ENCODE results near the gene ASS1. TPM values are rescaled to one million over a fixed set of nuclear protein-coding genes. Genes with fewer than 3 reads are reported as not detected.
A peak's percentile ranks its signal among the peaks of the same experiment; 100 is the strongest.

The ASS1 gene
- total and polyA plus RNA-seq, 4 experiments from 2014 or later: not detected

GRCh38 chr9:130487500-130487899, 42.7 kb downstream of the ASS1 start:
- Histone ChIP-seq H3K27ac (ENCODE audit: low read depth, low read length) (no peak overlapping the region), H3K27me3 (ENCODE audit: insufficient read depth, low read length) (no peaks in the 10 kb centered on the region), H3K9me3 (ENCODE audit: control insufficient read depth in 1 of 2, low read length in 2 of 2) (no peaks in the 10 kb centered on the region), H3K36me3 (ENCODE audit: insufficient read depth, low read length) (no peaks in the 10 kb centered on the region), H3K4me3 (ENCODE audit: low read length in 2 of 2) (no peak overlapping the region), H3K4me1 (ENCODE audit: insufficient read depth, low read length) (no peaks in the 10 kb centered on the region)
- POLR2A ChIA-PET (ENCODE audit: partially characterized antibody): no interaction called here
- Mint-ChIP-seq H3K27me3 (peaks cover 14 to 15% of the 10 kb centered on the region in 2 donors), H3K9me3 (no peaks in the 10 kb centered on the region), H3K4me1 (no peaks in the 10 kb centered on the region), H3K27ac (no peak overlapping the region), H3K36me3 (no peaks in the 10 kb centered on the region), H3K4me3 (no peak overlapping the region)
- CTCF ChIA-PET (ENCODE audit: partially characterized antibody): interaction anchor here (1.5 kb wide), 1 partner anchor 25 kb away, joined by 3 read pairs; no protein-coding TSS in a partner anchor
- no peak for DNase-seq
- intact Hi-C loops (cut with micrococcal nuclease): no loop called here

- Mint-ChIP-seq H3K27ac (no peak overlapping the region), H3K9me3 (no peaks in the 10 kb centered on the region), H3K4me1 (no peaks in the 10 kb centered on the region), H3K4me3 (no peak overlapping the region), H3K36me3 (no peaks in the 10 kb centered on the region), H3K27me3 (peaks cover 8% of the 10 kb centered on the region in 2 donors)
- intact Hi-C loops (cut with micrococcal nuclease): no loop called here
- ChIA-PET POLR2A (ENCODE audit: partially characterized antibody) (no interaction called here), CTCF (ENCODE audit: partially characterized antibody) (interaction anchor here (1.5 kb wide), 1 partner anchor 26 kb away, joined by 3 read pairs; no protein-coding TSS in a partner anchor)
- no peaks in the 10 kb centered on the region for H3K27me3 ChIP-seq (ENCODE audit: insufficient read depth, low read length)
- H3K9me3 ChIP-seq (ENCODE audit: control insufficient read depth in 1 of 2, low read length in 2 of 2): no peaks in the 10 kb centered on the region
- H3K36me3 ChIP-seq (ENCODE audit: insufficient read depth, low read length): no peaks in the 10 kb centered on the region
- H3K4me3 ChIP-seq (ENCODE audit: low read length in 2 of 2): no peak overlapping the region
- no peak for DNase-seq
- H3K27ac ChIP-seq (ENCODE audit: low read depth, low read length): no peak overlapping the region
- H3K4me1 ChIP-seq (ENCODE audit: insufficient read depth, low read length): no peaks in the 10 kb centered on the region
Observed at GRCh38 chr9:130488621-130489330, 44.0 kb downstream of the ASS1 start.

- Histone ChIP-seq H3K4me3 (ENCODE audit: low read length in 2 of 2) (no peak overlapping the region), H3K27ac (ENCODE audit: low read depth, low read length) (no peak overlapping the region), H3K27me3 (ENCODE audit: insufficient read depth, low read length) (no peaks in the 10 kb centered on the region), H3K4me1 (ENCODE audit: insufficient read depth, low read length) (no peaks in the 10 kb centered on the region), H3K36me3 (ENCODE audit: insufficient read depth, low read length) (no peaks in the 10 kb centered on the region), H3K9me3 (ENCODE audit: control insufficient read depth in 1 of 2, low read length in 2 of 2) (no peaks in the 10 kb centered on the region)
- peaks cover 0 to 9% (median 5%) of the 10 kb centered on the region in 8 donors for H3K9me3 Mint-ChIP-seq
- H3K4me3 Mint-ChIP-seq: no peak overlapping the region
- peaks cover 9 to 10% of the 10 kb centered on the region in 2 donors for H3K27me3 Mint-ChIP-seq
- CTCF ChIA-PET (ENCODE audit: partially characterized antibody): no interaction called here
- no peaks in the 10 kb centered on the region for H3K4me1 Mint-ChIP-seq
- DNase-seq: no peak
- POLR2A ChIA-PET (ENCODE audit: partially characterized antibody): no interaction called here
- H3K27ac Mint-ChIP-seq: no peak overlapping the region
- no peaks in the 10 kb centered on the region for H3K36me3 Mint-ChIP-seq
- intact Hi-C loops (cut with micrococcal nuclease): no loop called here
Observed at GRCh38 chr9:130490981-130491380, 46.2 kb downstream of the ASS1 start.

- H3K9me3 ChIP-seq (ENCODE audit: control insufficient read depth in 1 of 2, low read length in 2 of 2): no peaks in the 10 kb centered on the region
- no peaks in the 10 kb centered on the region for H3K27me3 ChIP-seq (ENCODE audit: insufficient read depth, low read length)
- POLR2A ChIA-PET (ENCODE audit: partially characterized antibody): no interaction called here
- H3K36me3 ChIP-seq (ENCODE audit: insufficient read depth, low read length): no peaks in the 10 kb centered on the region
- no peaks in the 10 kb centered on the region for H3K4me1 Mint-ChIP-seq
- no peak overlapping the region for H3K27ac ChIP-seq (ENCODE audit: low read depth, low read length)
- H3K4me1 ChIP-seq (ENCODE audit: insufficient read depth, low read length): no peaks in the 10 kb centered on the region
- H3K36me3 Mint-ChIP-seq: no peaks in the 10 kb centered on the region
- peaks cover 0 to 9% (median 6%) of the 10 kb centered on the region in 8 donors for H3K9me3 Mint-ChIP-seq
- peaks cover 10 to 11% of the 10 kb centered on the region in 2 donors for H3K27me3 Mint-ChIP-seq
- no peak overlapping the region for H3K27ac Mint-ChIP-seq
- no peak overlapping the region for H3K4me3 ChIP-seq (ENCODE audit: low read length in 2 of 2)
- DNase-seq: no peak
- intact Hi-C loops (cut with micrococcal nuclease): no loop called here
- CTCF ChIA-PET (ENCODE audit: partially characterized antibody): no interaction called here
- H3K4me3 Mint-ChIP-seq: no peak overlapping the region
Observed at GRCh38 chr9:130491830-130492482, 47.2 kb downstream of the ASS1 start.

- no peaks in the 10 kb centered on the region for H3K4me1 Mint-ChIP-seq
- no peaks in the 10 kb centered on the region for H3K36me3 Mint-ChIP-seq
- DNase-seq: no peak
- Histone ChIP-seq H3K27me3 (ENCODE audit: insufficient read depth, low read length) (no peaks in the 10 kb centered on the region), H3K36me3 (ENCODE audit: insufficient read depth, low read length) (no peaks in the 10 kb centered on the region), H3K9me3 (ENCODE audit: control insufficient read depth in 1 of 2, low read length in 2 of 2) (no peaks in the 10 kb centered on the region), H3K4me3 (ENCODE audit: low read length in 2 of 2) (no peak overlapping the region), H3K27ac (ENCODE audit: low read depth, low read length) (no peak overlapping the region), H3K4me1 (ENCODE audit: insufficient read depth, low read length) (no peaks in the 10 kb centered on the region)
- H3K9me3 Mint-ChIP-seq: peaks cover 0 to 9% (median 6%) of the 10 kb centered on the region in 8 donors
- no peak overlapping the region for H3K4me3 Mint-ChIP-seq
- no peak overlapping the region for H3K27ac Mint-ChIP-seq
- CTCF ChIA-PET (ENCODE audit: partially characterized antibody): no interaction called here
- intact Hi-C loops (cut with micrococcal nuclease): no loop called here
- H3K27me3 Mint-ChIP-seq: peaks cover 11 to 13% of the 10 kb centered on the region in 2 donors
- POLR2A ChIA-PET (ENCODE audit: partially characterized antibody): no interaction called here
Observed at GRCh38 chr9:130493021-130493420, 48.3 kb downstream of the ASS1 start.

- no peak for DNase-seq
- Histone ChIP-seq H3K9me3 (ENCODE audit: control insufficient read depth in 1 of 2, low read length in 2 of 2) (no peaks in the 10 kb centered on the region), H3K36me3 (ENCODE audit: insufficient read depth, low read length) (no peaks in the 10 kb centered on the region), H3K4me1 (ENCODE audit: insufficient read depth, low read length) (no peaks in the 10 kb centered on the region), H3K4me3 (ENCODE audit: low read length in 2 of 2) (no peak overlapping the region), H3K27ac (ENCODE audit: low read depth, low read length) (no peak overlapping the region), H3K27me3 (ENCODE audit: insufficient read depth, low read length) (no peaks in the 10 kb centered on the region)
- peaks cover 11 to 13% of the 10 kb centered on the region in 2 donors for H3K27me3 Mint-ChIP-seq
- peaks cover 0 to 9% (median 6%) of the 10 kb centered on the region in 8 donors for H3K9me3 Mint-ChIP-seq
- intact Hi-C loops (cut with micrococcal nuclease): no loop called here
- H3K27ac Mint-ChIP-seq: no peak overlapping the region
- CTCF ChIA-PET (ENCODE audit: partially characterized antibody): no interaction called here
- H3K36me3 Mint-ChIP-seq: no peaks in the 10 kb centered on the region
- H3K4me1 Mint-ChIP-seq: no peaks in the 10 kb centered on the region
- POLR2A ChIA-PET (ENCODE audit: partially characterized antibody): no interaction called here
- H3K4me3 Mint-ChIP-seq: no peak overlapping the region
Observed at GRCh38 chr9:130493476-130493875, 48.7 kb downstream of the ASS1 start.

GRCh38 chr9:130495067-130495466, 50.3 kb downstream of the ASS1 start:
- no peak for DNase-seq
- Mint-ChIP-seq H3K27ac (peak overlapping the region in 1 of 7 donors; percentile 5), H3K27me3 (peaks cover 12 to 13% of the 10 kb centered on the region in 2 donors), H3K4me3 (no peak overlapping the region), H3K4me1 (no peaks in the 10 kb centered on the region), H3K9me3 (peaks cover 0 to 9% (median 6%) of the 10 kb centered on the region in 8 donors), H3K36me3 (no peaks in the 10 kb centered on the region)
- no peaks in the 10 kb centered on the region for H3K27me3 ChIP-seq (ENCODE audit: insufficient read depth, low read length)
- ChIA-PET POLR2A (ENCODE audit: partially characterized antibody) (no interaction called here), CTCF (ENCODE audit: partially characterized antibody) (no interaction called here)
- H3K27ac ChIP-seq (ENCODE audit: low read depth, low read length): no peak overlapping the region
- no peaks in the 10 kb centered on the region for H3K36me3 ChIP-seq (ENCODE audit: insufficient read depth, low read length)
- intact Hi-C loops (cut with micrococcal nuclease): no loop called here
- H3K9me3 ChIP-seq (ENCODE audit: control insufficient read depth in 1 of 2, low read length in 2 of 2): no peaks in the 10 kb centered on the region
- no peak overlapping the region for H3K4me3 ChIP-seq (ENCODE audit: low read length in 2 of 2)
- no peaks in the 10 kb centered on the region for H3K4me1 ChIP-seq (ENCODE audit: insufficient read depth, low read length)
